Measurements from ENCODE around the gene GDPD5.

The GDPD5 gene

DNA sequence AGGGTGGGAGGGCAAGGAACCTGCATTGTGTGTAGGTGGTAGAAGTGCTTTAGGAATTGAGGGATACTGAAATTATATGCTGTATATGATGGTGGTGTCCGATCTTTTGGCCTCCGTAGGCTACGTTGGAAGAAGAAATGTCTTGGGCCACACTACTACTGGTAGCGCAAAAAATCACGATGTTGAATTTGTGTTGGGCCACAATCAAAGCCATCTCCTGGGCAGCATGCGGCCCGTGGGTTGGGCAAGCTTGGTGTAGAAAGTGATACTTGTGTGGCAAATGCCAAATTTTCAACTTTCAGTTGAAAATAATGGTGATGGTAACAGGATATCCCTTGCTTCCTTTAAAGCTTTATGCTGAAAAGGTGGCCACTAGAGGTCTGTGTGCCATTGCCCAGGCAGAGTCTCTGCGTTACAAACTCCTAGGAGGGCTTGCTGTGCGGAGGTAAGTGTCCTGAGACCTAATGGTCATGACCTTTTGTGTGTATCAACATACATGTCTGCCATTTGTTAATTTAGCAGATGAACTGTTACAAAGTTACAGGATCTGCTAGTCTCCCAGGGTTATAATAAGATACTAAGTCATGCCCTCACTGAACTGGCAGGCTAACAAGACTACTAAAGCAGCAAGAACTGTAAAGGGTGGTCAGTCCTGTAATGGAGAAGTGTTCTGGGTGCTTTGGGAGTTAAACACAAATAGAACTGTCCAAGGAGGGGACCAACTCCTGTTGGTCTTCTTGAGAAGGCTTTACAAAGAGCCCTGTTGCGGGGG lies 123.6 kb downstream of the GDPD5 start:
- no peak for DNase-seq (ENCODE audit: low read depth)

- no peak for DNase-seq (ENCODE audit: low read depth)
Observed at GRCh38 chr11:75400146-75400865, 125.4 kb downstream of the GDPD5 start.

DNA sequence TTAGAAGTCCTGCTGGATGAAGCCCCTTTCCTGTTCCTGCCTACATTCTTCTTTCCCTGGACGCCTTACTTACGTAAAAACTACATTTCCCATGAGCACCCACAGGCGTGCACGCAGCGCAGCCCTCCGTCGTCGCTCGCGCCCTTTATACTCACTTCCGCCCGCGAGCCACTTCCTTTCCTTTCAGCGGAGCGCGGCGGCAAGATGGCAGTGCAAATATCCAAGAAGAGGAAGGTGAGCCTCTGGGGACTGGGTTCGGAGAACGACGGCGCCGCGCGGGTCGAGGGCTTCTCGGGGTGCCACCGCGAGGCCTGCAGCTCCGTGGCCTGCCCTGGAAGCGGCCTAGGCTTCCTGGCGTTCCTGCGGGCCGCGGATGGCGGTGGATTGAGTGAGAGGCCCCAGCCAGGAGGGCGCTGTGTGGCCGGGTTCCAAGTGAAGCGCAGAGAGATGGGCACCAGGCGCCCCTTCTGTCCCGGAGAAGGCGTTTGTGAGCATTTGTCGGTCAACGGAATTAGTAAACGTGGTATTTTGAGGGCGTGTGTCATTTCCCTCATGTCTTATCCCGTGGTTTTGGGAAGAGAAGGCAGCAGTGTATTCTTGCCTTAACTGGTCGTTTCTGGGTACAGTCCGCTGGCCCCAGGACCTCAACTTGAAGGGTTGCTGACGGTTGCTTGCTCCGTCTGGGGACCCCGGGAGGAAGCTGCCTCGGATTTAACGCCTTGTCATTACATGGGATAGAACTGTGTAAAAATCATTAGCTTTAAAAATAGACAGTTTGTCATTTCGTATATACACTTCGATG lies 126.2 kb downstream of the GDPD5 start, which contains the start of gene RPS3:
Gene RPS3 (plus strand): TSS at position 175 of the 802 bp plus-strand sequence. CDS start 30 bp downstream, at position 205.
- DNase-seq (ENCODE audit: low read depth), result peak; percentile 77

- no peak for DNase-seq (ENCODE audit: low read depth)
Observed at GRCh38 chr11:75398906-75399305, 126.8 kb downstream of the GDPD5 start.

- no peak for DNase-seq (ENCODE audit: low read depth)
Observed at GRCh38 chr11:75394085-75394840, 131.5 kb downstream of the GDPD5 start.

- DNase-seq (ENCODE audit: low read depth), result no peak
Observed at GRCh38 chr11:75389925-75390324, 135.8 kb downstream of the GDPD5 start.

GRCh38 chr11:75389276-75389605 lies 136.5 kb downstream of the GDPD5 start:
- DNase-seq (ENCODE audit: low read depth), result no peak

- peak; percentile 28 for DNase-seq (ENCODE audit: low read depth)
Observed at GRCh38 chr11:75388386-75389275, 137.1 kb downstream of the GDPD5 start.

- DNase-seq (ENCODE audit: low read depth), result no peak
Observed at GRCh38 chr11:75387736-75388294, 137.9 kb downstream of the GDPD5 start.

GRCh38 chr11:75386942-75387630 lies 138.7 kb downstream of the GDPD5 start:
- DNase-seq (ENCODE audit: low read depth), result no peak

All from T-helper 22 cell (primary cell).